ENCODE data around the gene RER1.

Gene RER1

GRCh38 chr1:2363847-2364513 is 27.7 kb upstream of the RER1 start:
- no peak overlapping the region for H3K27ac ChIP-seq
- TF ChIP-seq ZFX (IDR thresholded peaks at IDR 0.05) (no peak), CTCF (conservative IDR thresholded peaks at IDR 0.05) (no peak)

- no peak for TF ChIP-seq CTCF (conservative IDR thresholded peaks at IDR 0.05)
- no peak for TF ChIP-seq ZFX (IDR thresholded peaks at IDR 0.05)
- H3K27ac ChIP-seq, result no peak overlapping the region
Measured at GRCh38 chr1:2368053-2368744, 23.4 kb upstream of the RER1 start.

GRCh38 chr1:2372551-2373490 is 18.8 kb upstream of the RER1 start:
- TF ChIP-seq ZFX (IDR thresholded peaks at IDR 0.05) (no peak), CTCF (conservative IDR thresholded peaks at IDR 0.05) (no peak)

GRCh38 chr1:2373551-2374251 is 17.9 kb upstream of the RER1 start:
- H3K27ac ChIP-seq, result no peak overlapping the region
- TF ChIP-seq ZFX (IDR thresholded peaks at IDR 0.05), result no peak
- no peak for TF ChIP-seq CTCF (conservative IDR thresholded peaks at IDR 0.05)

More at GRCh38 chr1:2372551-2373490, 18.8 kb upstream of the RER1 start:
- H3K27ac ChIP-seq, result no peak overlapping the region

GRCh38 chr1:2374252-2375155 is 17.1 kb upstream of the RER1 start:
- TF ChIP-seq ZFX (IDR thresholded peaks at IDR 0.05) (no peak), CTCF (conservative IDR thresholded peaks at IDR 0.05) (no peak)
- H3K27ac ChIP-seq, result no peak overlapping the region

- no peak for TF ChIP-seq CTCF (conservative IDR thresholded peaks at IDR 0.05)
- H3K27ac ChIP-seq, result no peak overlapping the region
Measured at GRCh38 chr1:2375246-2375922, 16.3 kb upstream of the RER1 start.

Data from C4-2B (cell line).